ENCODE results near the gene MAP3K5.
"Not testable (repeated sequence)": the region's sequence is repeated elsewhere in the genome, so short reads cannot be mapped to it uniquely, and the experiment has no call there.

MAP3K5 gene

GRCh38 chr6:136790411-136791295 lies 1.6 kb downstream of the MAP3K5 start:
- DNase-seq, result no peak

- not testable (repeated sequence) for DNase-seq
Measured at GRCh38 chr6:136789440-136789839, 2.8 kb downstream of the MAP3K5 start.

GRCh38 chr6:136788069-136788902 lies 4.0 kb downstream of the MAP3K5 start:
- no peak for DNase-seq

GRCh38 chr6:136787726-136788068 lies 4.6 kb downstream of the MAP3K5 start:
- no peak for DNase-seq

GRCh38 chr6:136786658-136787057 lies 5.6 kb downstream of the MAP3K5 start:
- no peak for DNase-seq

DNA sequence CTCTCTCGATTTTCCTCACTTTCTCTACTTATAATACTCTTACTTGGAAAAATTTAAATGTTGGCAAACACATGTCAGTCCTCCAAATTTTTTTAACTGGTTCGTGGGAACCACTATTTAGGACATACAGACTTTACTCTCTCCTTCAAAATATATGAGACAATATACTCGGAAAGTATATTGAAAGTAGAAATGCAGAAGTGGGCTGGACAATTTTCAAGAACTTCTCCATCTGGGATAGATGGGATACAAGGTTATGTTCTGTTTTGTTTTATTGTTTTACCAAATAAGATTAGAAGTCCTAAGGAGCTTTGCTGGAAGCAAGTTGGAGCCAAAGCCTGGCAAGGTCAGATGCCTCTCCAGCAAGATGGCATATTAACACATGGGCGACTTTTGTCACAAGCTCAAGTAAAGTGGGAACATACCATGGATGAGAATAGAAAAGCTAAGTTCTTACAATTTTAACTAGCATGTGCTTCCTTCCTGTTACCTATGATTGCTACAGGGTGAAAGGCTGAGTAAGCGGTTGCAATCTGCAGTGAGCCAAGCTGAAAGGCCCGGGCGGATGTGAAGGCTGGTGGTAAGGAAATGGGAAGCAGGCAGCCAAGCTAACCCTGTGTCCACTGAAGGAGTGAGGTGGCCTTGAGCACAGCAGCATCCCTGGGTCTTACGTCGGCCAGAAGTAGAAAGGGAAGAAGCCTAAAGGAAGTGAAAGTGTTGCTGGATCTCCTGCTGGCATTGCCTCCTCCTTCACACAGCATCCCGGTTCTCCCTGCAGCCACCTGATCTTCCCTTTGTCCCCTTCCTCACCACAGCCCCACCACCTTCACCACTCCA lies 7.1 kb downstream of the MAP3K5 start:
- no peak for DNase-seq

DNA sequence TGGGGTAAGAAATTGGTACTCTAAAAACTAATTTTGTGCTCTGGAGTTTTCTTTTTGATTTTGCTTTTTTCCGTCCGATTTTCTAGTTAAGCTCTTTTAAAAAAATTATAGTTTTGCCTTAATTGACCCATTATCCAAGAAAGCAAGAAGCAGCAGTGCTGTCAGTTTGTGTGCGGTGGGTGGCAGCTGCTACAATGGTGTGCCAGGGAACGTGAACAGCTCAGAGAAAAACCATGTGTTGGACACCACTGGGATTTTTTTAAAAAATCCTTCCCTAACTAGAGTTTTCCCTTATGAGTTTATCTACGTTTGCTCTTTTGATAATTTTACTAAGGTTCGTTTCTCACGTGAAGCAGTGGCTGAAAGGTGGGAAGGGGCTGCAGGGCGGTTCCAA lies 8.0 kb downstream of the MAP3K5 start:
- no peak for DNase-seq

DNA sequence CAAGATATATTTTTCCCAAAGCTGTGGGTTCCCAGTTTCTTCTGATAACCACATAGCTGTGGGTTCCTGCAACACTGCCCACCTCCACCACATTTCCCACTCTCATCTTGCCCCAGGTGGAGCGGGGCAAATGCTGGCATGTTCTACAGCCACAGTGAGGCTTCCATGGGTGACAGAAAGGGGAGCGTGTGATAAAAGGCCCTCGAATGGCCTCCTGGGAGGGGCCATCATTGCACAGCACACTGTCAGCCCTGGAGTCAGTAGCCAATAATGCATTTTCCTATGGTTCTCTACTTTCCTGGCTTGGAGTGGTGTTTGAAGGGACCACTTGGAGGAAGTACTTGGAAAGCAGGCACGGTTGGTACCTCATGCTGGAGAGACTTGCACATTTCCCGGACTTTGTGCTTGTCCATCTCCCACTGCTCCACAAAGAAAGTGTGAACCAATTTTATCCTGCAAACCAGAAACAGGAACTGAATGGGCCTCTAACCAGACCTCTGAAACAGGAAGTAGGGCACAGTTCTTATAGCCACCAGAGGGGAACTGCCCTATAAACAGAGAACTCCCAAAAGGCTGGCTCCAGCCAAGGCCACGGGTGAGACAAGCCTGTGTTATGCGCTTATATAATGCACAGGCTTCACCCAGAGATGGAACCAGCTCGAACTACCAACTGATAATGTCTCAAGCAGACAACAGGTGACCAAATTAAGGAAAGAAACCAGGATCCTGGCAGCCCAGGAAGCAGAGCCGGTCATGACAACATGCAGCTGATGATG lies 8.6 kb downstream of the MAP3K5 start:
- no peak for DNase-seq

DNA sequence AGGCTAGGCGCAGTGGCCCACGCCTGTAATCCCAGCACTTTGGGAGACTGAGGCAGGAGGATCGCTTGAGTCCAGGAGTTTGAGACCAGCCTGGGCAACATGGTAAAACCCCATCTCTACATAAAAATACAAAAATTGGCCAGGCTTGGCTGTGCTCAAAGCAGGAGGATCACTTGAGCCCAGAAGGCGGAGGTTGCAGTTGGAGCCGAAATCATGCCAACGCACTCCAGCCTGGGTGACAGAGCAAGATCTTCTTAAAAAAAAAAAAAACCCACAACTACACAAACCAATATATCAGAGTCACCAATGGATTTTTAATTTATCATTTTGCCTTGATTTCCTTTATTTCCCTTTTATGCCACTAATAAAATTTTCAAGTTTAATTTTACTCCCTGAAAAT lies 9.3 kb downstream of the MAP3K5 start:
- DNase-seq, result no peak

GRCh38 chr6:136782021-136782770 lies 10.1 kb downstream of the MAP3K5 start:
- no peak for DNase-seq

DNA sequence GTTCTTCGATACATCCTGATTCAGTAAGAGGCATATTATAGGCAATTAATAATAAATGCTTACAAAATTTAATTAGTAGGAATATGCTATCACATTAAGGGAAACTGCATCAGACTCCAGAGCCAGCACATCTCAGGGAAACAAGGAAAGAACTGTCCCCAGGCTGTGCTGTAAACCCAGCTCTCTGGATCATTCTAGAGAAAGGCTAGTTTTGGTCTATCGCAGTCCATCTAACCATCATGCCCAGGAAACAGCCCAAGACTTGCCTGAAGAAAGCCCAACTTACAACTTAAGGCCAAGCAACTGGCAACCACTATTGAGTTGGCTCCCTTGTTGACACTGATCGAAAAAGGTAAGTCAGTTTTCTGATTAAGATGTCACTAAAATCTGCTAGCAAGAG lies 11.3 kb downstream of the MAP3K5 start:
- no peak for DNase-seq

- no peak for DNase-seq
Measured at GRCh38 chr6:136779682-136780081, 12.6 kb downstream of the MAP3K5 start.

DNA sequence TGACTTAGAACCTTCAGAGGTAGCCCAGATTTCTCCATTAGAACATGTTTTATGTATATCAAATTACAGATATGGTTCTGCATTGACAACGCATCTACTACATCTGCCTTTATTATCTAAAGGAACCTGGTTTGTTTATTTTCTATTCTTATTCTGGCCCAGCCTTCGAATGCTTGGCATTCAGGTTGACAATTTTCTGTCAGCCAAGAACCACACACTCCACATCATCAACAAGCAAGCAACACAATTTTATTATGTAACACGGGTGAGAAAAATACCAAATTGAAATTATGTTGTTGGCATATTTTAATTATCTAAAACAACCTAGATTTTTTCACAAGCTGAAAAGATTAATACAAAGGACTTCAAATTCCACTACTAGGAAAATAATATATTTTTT lies 14.6 kb downstream of the MAP3K5 start:
- no peak for DNase-seq

DNA sequence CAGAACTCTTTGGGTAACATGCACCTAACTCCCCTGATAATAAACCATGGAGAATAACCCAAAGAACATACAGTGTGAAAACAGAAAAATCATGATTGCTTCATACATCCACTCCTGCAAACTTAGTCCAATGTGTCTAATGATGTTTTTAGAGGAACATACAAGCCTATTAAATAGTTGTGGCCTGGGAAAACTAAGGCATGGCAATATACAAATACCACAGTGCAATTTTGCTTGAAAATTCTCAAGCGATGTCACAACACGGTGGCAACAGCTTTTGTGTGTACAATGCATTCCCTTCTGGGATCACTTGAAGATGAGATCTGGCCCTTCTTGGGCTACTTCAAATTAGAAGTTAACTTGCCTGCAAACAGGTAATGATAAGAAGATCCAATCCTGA lies 16.7 kb downstream of the MAP3K5 start:
- DNase-seq, result no peak

DNA sequence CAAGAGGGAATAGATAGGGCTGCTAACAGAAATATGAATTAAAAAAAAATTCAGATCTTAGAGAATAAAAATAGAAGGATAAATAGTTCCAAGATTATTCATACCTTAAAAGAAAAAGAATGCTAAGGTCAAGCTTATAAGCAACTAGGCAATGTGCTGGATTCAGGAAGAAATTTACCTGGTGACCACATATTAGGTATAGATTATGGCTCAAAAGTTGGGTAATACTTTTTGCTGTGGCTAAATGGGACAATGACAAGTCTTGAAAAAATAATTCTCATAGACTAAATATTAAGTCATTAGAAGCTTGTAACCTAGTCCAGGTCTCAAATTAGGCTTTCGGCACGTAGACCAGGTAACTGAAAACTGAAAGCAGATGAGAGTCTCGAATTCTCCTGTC lies 17.2 kb downstream of the MAP3K5 start:
- DNase-seq, result no peak

GRCh38 chr6:136774228-136775041 lies 17.8 kb downstream of the MAP3K5 start:
- DNase-seq, result no peak

DNA sequence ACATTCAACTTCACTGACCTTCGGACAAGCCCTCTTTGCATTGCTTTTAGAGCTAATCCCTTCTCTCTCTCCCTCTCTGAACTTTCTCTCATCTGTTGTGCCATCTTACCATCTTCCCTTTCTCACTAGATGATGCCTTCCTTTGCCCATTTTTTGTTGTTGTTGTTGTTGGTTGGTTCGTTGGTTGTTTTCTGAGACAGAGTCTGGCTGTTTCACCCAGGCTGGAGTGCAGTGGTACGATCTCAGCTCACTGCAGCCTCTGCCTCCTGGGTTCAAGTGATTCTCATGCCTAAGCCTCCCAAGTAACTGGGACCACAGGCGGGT lies 18.8 kb downstream of the MAP3K5 start:
- DNase-seq, result no peak

DNA sequence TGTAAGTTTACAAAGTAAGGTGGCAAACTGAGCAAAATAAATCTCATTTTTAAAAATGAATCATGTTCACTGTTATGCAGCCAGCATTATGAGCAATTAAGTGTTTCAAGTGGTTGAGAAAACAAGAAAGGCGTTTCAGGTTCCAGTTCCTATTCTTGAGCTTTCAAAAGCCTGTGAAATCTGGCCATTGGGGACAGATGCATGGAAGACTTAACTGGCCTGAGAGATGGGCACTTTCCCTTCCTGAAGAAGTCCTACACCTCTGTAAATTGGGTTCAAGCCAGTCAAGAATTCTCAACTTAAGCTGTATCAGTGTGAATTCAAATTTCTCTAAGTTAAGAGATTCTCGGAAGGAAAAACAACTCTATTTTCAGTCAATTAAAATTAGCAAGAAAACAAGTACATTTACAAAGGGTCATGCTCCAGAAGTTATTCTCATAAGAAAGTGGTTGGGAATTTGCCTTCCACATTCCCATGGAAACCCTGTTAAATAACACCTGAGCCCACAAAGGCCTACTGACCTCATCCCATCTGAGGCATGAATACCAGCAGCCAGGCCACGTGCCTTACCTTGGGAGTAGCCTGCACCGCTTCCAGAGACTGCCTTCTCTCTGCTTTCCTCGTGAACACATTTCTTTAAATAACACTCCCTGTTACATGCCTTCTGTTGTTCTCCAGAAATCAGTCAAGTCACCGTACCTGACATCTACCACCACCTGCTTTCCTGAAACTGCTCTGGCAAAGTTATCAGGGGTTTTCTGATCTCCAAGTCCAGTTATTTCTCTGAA lies 19.4 kb downstream of the MAP3K5 start:
- DNase-seq, result no peak

- DNase-seq, result no peak
Measured at GRCh38 chr6:136771306-136771705, 21.0 kb downstream of the MAP3K5 start.

DNA sequence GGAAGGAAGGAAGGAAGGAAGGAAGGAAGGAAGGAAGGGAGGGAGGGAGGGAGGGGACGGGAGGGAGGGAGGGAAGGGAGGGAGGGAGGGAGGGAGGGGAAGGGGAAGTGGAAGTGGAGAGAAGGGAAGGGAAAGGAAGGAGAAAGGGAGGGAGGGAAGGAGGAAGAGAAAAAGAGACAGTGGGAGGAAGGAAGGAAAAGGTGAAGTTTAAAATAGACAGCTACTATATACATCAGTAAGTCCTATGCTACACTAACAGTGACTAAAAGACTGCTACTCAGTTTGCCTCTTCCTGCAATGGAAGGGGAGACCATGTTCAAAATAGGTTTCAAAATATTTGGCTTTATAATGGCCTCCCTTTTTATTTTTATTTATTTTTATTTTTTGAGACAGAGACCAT lies 22.5 kb downstream of the MAP3K5 start:
- no peak for DNase-seq

Measured in effector CD8-positive, alpha-beta T cell (primary cell).